HCT116 (cell line): ENCODE data around the gene FCHO1.

Experiments
- CEBPB ChIP-seq: IDR thresholded peaks from 2 replicates; pipeline ENCODE4 v1.6.1; 2012; ENCODE audit warnings: low read depth
- CTCF ChIP-seq, 3 experiments: fragments of 200-600 bp in 1 of 3; sonication (generic) in 1 of 3; IDR thresholded peaks in 2 of 3; conservative IDR thresholded peaks in 1 of 3; 2 replicates each; pipeline ENCODE4 v1.5.1; 2012 to 2017; ENCODE audit warnings: low read depth in 2 of 3, low read length in 2 of 3, antibody characterized with exemption in 1 of 3, borderline replicate concordance in 1 of 3, control low read depth in 1 of 3, mild to moderate bottlenecking in 1 of 3, mixed read lengths in 1 of 3, mixed run types in 1 of 3, moderate library complexity in 1 of 3; ENCODE audit not compliant: insufficient read depth in 1 of 3
- EZH2 ChIP-seq: fragments of 200-600 bp; sonication (generic); IDR thresholded peaks from 2 replicates; pipeline ENCODE4 v1.6.1; 2017; ENCODE audit warnings: antibody characterized with exemption, mixed run types
- EZH2phosphoT487 ChIP-seq: fragments of 200-600 bp; IDR thresholded peaks from 2 replicates; pipeline ENCODE4 v1.6.1; 2018; ENCODE audit warnings: antibody characterized with exemption, borderline replicate concordance
- POLR2AphosphoS5 ChIP-seq: IDR thresholded peaks from 2 replicates; pipeline ENCODE4 v1.6.1; 2011; ENCODE audit warnings: mild to moderate bottlenecking, low read depth, low read length, moderate library complexity
- REST ChIP-seq: IDR thresholded peaks from 2 replicates; pipeline ENCODE4 v1.6.1; 2012; ENCODE audit warnings: low read depth
- ZBTB33 ChIP-seq: IDR thresholded peaks from 2 replicates; pipeline ENCODE4 v1.6.1; 2011; ENCODE audit warnings: mild to moderate bottlenecking, low read length, moderate library complexity; ENCODE audit not compliant: insufficient replicate concordance; ENCODE audit errors: extremely low read depth
- ZFX ChIP-seq: fragments of 450-650 bp; IDR thresholded peaks from 2 replicates; pipeline ENCODE4 v1.6.1; 2017

- no peak for TF ChIP-seq EZH2
- no peak for TF ChIP-seq POLR2AphosphoS5
- TF ChIP-seq EZH2phosphoT487 = no peak
- TF ChIP-seq CTCF (IDR thresholded peaks at IDR 0.05 in 2 of 3, conservative IDR thresholded peaks at IDR 0.05 in 1 of 3; ENCODE audit: borderline replicate concordance in 1 of 3, insufficient read depth in 1 of 3, low read depth in 2 of 3, low read length in 2 of 3) = no peak
- no peak for TF ChIP-seq REST
- no peak for TF ChIP-seq ZFX
- TF ChIP-seq ZBTB33 = no peak
- TF ChIP-seq CEBPB = no peak
Observed at GRCh38 chr19:17767559-17767958, 16.3 kb downstream of the FCHO1 start.
